NOMO-1 (cell line): ENCODE data around the gene MUSTN1.
A peak's percentile ranks its signal among the peaks of the same experiment; 100 is the strongest.

ENCODE experiments used
- DNase-seq, 2 experiments: peaks; one replicate each; lab custom pipeline; 2025; ENCODE audit not compliant: unreplicated experiment in 2 of 2; lab: John Stamatoyannopoulos, UW

The MUSTN1 gene

GRCh38 chr3:52836471-52836845, 1.6 kb upstream of the MUSTN1 start:
- no peak for DNase-seq

GRCh38 chr3:52835766-52836470, 1.1 kb upstream of the MUSTN1 start:
- DNase-seq: no peak

GRCh38 chr3:52833202-52833601, 1.6 kb downstream of the MUSTN1 start:
- DNase-seq: no peak

GRCh38 chr3:52831500-52832301, 3.1 kb downstream of the MUSTN1 start:
- peak in 1 of 2 experiments; percentile 3 for DNase-seq

- no peak for DNase-seq
Measured at GRCh38 chr3:52830535-52831258, 4.1 kb downstream of the MUSTN1 start, which contains the start of gene ITIH4. TSS of gene ITIH4 (minus strand) at chr3:52830672. CDS start at chr3:52830642, 30 bp downstream.

- peak; percentile 76 to 79 for DNase-seq
Measured at GRCh38 chr3:52829906-52830463, 4.8 kb downstream of the MUSTN1 start.

GRCh38 chr3:52829482-52829881, 5.3 kb downstream of the MUSTN1 start:
- no peak for DNase-seq

- no peak for DNase-seq
Measured at GRCh38 chr3:52827866-52828376, 6.9 kb downstream of the MUSTN1 start.

- DNase-seq: peak; percentile 48 to 53
Measured at GRCh38 chr3:52827441-52827840, 7.4 kb downstream of the MUSTN1 start.

- DNase-seq: no peak
Measured at GRCh38 chr3:52824037-52824436, 10.8 kb downstream of the MUSTN1 start.

- no peak for DNase-seq
Measured at GRCh38 chr3:52822363-52822762, 12.5 kb downstream of the MUSTN1 start.

GRCh38 chr3:52820736-52821135, 14.1 kb downstream of the MUSTN1 start:
- DNase-seq: no peak

- no peak for DNase-seq
Measured at GRCh38 chr3:52819936-52820335, 14.9 kb downstream of the MUSTN1 start.

GRCh38 chr3:52817860-52818259, 17.0 kb downstream of the MUSTN1 start:
- DNase-seq: no peak

- no peak for DNase-seq
Measured at GRCh38 chr3:52817221-52817620, 17.6 kb downstream of the MUSTN1 start.

- DNase-seq: no peak
Measured at GRCh38 chr3:52816654-52817053, 18.2 kb downstream of the MUSTN1 start.

GRCh38 chr3:52816199-52816598, 18.6 kb downstream of the MUSTN1 start:
- DNase-seq: no peak

GRCh38 chr3:52813810-52814209, 21.0 kb downstream of the MUSTN1 start:
- no peak for DNase-seq

GRCh38 chr3:52811452-52812011, 23.3 kb downstream of the MUSTN1 start:
- no peak for DNase-seq

GRCh38 chr3:52810923-52811322, 23.9 kb downstream of the MUSTN1 start:
- no peak for DNase-seq
